OCI-LY7 (cell line): Measurements from ENCODE around the gene ABCG8. TPM values are rescaled to one million over a fixed set of nuclear protein-coding genes. Genes with fewer than 3 reads are reported as not detected.

ENCODE experiments used
- BruUV-seq: library from RNA; stranded (reverse); fragments of 400-500 nt; replicated peaks from 2 replicates; lab custom pipeline; 2021; lab: Mats Ljungman, UMichigan
- CTCF ChIA-PET: fragments of 300-600 bp; sonication (Branson Sonifier 250); formaldehyde crosslinking; loops from one replicate; lab custom pipeline; 2022; ENCODE audit warnings: antibody characterized with exemption; ENCODE audit not compliant: unreplicated experiment; lab: Charles Lee
- POLR2A ChIA-PET: fragments of 300-600 bp; sonication (Branson Sonifier 250); formaldehyde crosslinking; loops from one replicate; lab custom pipeline; 2022; ENCODE audit warnings: antibody characterized with exemption; lab: Charles Lee
- DNase-seq: peaks from one replicate; pipeline ENCODE4 v3.0.0-alpha.2; 2015; ENCODE audit warnings: low spot score
- H2AFZ ChIP-seq: fragments of 200-600 bp; sonication (generic), shearing (Covaris generic); 2 replicates; pipeline ENCODE4 v1.6.1; 2014; ENCODE audit warnings: mild to moderate bottlenecking, antibody characterized with exemption, low read length, moderate library complexity
- H3K27ac ChIP-seq: fragments of 200-600 bp; sonication (generic); 2 replicates; pipeline ENCODE4 v1.5.1; 2014; ENCODE audit warnings: mixed run types, low read depth, mild to moderate bottlenecking, moderate library complexity, low read length, inconsistent platforms; ENCODE audit not compliant: poor library complexity, severe bottlenecking
- H3K36me3 ChIP-seq: fragments of 200-600 bp; sonication (generic); 2 replicates; pipeline ENCODE4 v1.6.1; 2014; ENCODE audit warnings: mild to moderate bottlenecking, antibody characterized with exemption, low read length, moderate library complexity, mixed read lengths; ENCODE audit not compliant: insufficient read depth
- H3K4me1 ChIP-seq: fragments of 200-600 bp; sonication (generic); 2 replicates; pipeline ENCODE4 v1.5.1; 2014; ENCODE audit warnings: mild to moderate bottlenecking, low read length; ENCODE audit not compliant: insufficient read depth, poor library complexity, severe bottlenecking
- H3K4me2 ChIP-seq: fragments of 200-600 bp; sonication (generic); 2 replicates; pipeline ENCODE4 v1.6.1; 2014; ENCODE audit warnings: mild to moderate bottlenecking, low read length
- H3K4me3 ChIP-seq: fragments of 200-600 bp; sonication (generic); 2 replicates; pipeline ENCODE4 v1.5.1; 2014; ENCODE audit warnings: mild to moderate bottlenecking, low read depth, low read length; ENCODE audit not compliant: poor library complexity, severe bottlenecking
- H3K79me2 ChIP-seq: fragments of 200-600 bp; sonication (generic); 2 replicates; pipeline ENCODE4 v1.6.1; 2016; ENCODE audit warnings: low read depth, mild to moderate bottlenecking, low read length, moderate library complexity, mixed read lengths; ENCODE audit not compliant: insufficient read depth
- H3K9me2 ChIP-seq: fragments of 200-600 bp; sonication (generic); 2 replicates; pipeline ENCODE4 v1.6.1; 2016; ENCODE audit warnings: mild to moderate bottlenecking, low read length, mixed read lengths; ENCODE audit not compliant: insufficient read depth
- H3K9me3 ChIP-seq: fragments of 200-600 bp; sonication (generic); 2 replicates; pipeline ENCODE4 v1.6.1; 2014; ENCODE audit warnings: mild to moderate bottlenecking, mixed run types, low read length, mixed read lengths
- H4K20me1 ChIP-seq: fragments of 200-600 bp; sonication (generic); 2 replicates; pipeline ENCODE4 v1.6.1; 2014; ENCODE audit warnings: mild to moderate bottlenecking, antibody characterized with exemption, low read length, moderate library complexity, mixed read lengths; ENCODE audit not compliant: insufficient read depth
- EZH2phosphoT487 ChIP-seq: fragments of 200-600 bp; sonication (generic); IDR thresholded peaks from 2 replicates; pipeline ENCODE4 v1.6.1; 2018; ENCODE audit warnings: low read depth, borderline replicate concordance, mild to moderate bottlenecking, mixed run types, antibody characterized with exemption, low read length, moderate library complexity, mixed read lengths
- intact Hi-C: fragments of 100-400 bp; cut with micrococcal nuclease; formaldehyde crosslinking; loops from one replicate; pipeline ENCODE4 v1.10.0; 2022; ENCODE audit not compliant: unreplicated experiment
- total RNA-seq, 2 experiments: library from RNA; depleted of rRNA in 1 of 2; stranded (reverse); fragments of >200 nt in 1 of 2; shearing (Covaris generic) in 1 of 2; gene quantifications; 2 replicates each; pipeline ENCODE4 v1.2.3, GENCODE V29; 2014 to 2022
- TF ChIP-seq, protein P1 (sequence below): fragments of 200-600 bp; sonication (generic); conservative IDR thresholded peaks from 2 replicates; pipeline ENCODE4 v1.5.1; 2014; ENCODE audit warnings: mild to moderate bottlenecking, antibody characterized with exemption, low read length, moderate library complexity, mixed read lengths

Gene ABCG8
- total RNA-seq, 2 experiments from 2014 or later = not detected

DNA sequence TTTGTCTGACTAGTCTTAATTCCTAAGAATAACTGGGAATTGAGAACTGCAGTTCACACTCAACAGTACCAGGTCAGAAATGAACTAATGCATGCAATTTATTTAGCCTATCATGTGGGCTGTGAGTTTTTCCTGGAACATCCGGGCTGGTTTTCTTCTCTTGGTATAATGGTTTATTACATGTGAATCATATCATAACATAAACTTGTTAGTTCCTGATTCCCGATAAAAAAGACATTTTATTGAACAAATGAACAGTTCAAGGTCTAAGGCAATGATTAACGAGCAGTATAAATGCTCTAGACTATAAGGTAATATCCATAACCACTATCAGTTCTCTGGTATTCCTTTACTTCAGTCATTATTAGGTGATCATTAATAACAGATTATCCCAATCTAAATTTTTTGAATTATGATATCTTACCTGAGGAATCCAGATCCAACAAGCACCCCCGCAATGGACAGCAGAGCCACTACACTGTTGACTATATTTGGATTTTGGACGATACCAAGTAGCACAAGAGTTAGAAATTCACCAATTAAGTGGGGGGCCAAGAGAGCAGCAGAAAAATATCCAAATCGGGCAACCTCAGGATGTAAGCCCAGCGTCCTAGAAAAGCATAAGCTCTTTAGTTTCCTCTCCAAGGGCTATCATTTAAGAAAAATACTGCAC is 19.1 kb upstream of the ABCG8 start:
- no TSS peak for BruUV-seq
- H2AFZ ChIP-seq = no peak overlapping the region

DNA sequence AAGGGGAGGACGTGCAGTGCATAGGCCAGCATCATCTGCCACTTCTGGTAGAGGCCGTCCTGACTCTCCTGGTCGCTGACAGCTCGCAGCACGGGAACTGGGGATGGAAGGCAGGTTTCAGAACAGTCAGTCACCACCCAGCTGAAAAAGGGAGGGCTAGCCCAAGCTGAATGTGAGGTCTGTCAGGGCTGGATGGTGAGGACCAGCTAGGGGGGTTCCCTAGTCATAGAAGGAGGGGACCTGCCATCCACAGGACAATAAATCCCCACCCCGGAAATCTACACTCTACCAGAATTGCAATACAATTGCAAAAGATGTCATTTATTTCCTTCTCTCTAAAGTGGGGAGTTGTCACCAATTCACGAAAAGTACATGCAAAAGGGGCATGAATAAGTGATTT is 15.9 kb upstream of the ABCG8 start:
- TF ChIP-seq EZH2phosphoT487 = no peak
- TF ChIP-seq, protein P1, sequence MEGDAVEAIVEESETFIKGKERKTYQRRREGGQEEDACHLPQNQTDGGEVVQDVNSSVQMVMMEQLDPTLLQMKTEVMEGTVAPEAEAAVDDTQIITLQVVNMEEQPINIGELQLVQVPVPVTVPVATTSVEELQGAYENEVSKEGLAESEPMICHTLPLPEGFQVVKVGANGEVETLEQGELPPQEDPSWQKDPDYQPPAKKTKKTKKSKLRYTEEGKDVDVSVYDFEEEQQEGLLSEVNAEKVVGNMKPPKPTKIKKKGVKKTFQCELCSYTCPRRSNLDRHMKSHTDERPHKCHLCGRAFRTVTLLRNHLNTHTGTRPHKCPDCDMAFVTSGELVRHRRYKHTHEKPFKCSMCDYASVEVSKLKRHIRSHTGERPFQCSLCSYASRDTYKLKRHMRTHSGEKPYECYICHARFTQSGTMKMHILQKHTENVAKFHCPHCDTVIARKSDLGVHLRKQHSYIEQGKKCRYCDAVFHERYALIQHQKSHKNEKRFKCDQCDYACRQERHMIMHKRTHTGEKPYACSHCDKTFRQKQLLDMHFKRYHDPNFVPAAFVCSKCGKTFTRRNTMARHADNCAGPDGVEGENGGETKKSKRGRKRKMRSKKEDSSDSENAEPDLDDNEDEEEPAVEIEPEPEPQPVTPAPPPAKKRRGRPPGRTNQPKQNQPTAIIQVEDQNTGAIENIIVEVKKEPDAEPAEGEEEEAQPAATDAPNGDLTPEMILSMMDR = no peak
- CTCF ChIA-PET = no interaction called here

More for the DNA sequence above, 19.1 kb upstream of the ABCG8 start:
- Histone ChIP-seq H3K9me2 (no peaks in the 10 kb centered on the region), H3K9me3 (no peaks in the 10 kb centered on the region), H3K4me3 (no peak overlapping the region), H3K36me3 (no peaks in the 10 kb centered on the region), H4K20me1 (no peaks in the 10 kb centered on the region), H3K4me1 (no peaks in the 10 kb centered on the region), H3K4me2 (no peak overlapping the region), H3K79me2 (no peaks in the 10 kb centered on the region), H3K27ac (no peak overlapping the region)
- CTCF ChIA-PET = no interaction called here
- TF ChIP-seq, protein P1 = no peak
- TF ChIP-seq EZH2phosphoT487 = no peak
- intact Hi-C loops = no loop called here
- no peak for DNase-seq
- POLR2A ChIA-PET = no interaction called here

DNA sequence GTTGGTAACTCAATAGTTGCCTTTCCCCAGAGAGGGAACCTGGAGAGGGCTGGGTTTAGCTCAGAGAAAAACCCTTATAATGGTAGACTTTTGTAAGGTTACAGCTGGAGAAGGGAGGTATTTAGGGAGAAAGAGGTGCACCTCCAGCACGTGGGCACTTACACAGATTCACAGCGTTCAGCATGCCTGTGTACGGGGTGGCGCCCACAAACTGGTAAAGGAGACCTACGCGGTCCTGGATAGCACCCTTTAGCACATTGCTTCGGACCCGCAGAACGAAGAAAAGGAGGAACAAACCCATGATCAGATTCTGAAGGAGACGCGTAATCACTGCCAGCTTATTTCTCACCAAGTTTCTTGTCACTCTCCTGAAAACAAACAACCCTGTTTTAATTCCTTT is 15.0 kb upstream of the ABCG8 start:
- Histone ChIP-seq H3K4me3 (no peak overlapping the region), H3K4me2 (no peak overlapping the region), H3K27ac (no peak overlapping the region), H3K9me3 (no peaks in the 10 kb centered on the region), H4K20me1 (no peaks in the 10 kb centered on the region), H3K4me1 (no peaks in the 10 kb centered on the region), H2AFZ (no peak overlapping the region), H3K36me3 (no peaks in the 10 kb centered on the region), H3K9me2 (no peaks in the 10 kb centered on the region), H3K79me2 (no peaks in the 10 kb centered on the region)
- POLR2A ChIA-PET = no interaction called here
- no TSS peak for BruUV-seq
- intact Hi-C loops = no loop called here
- CTCF ChIA-PET = no interaction called here
- no peak for DNase-seq
- TF ChIP-seq, protein P1 = no peak
- no peak for TF ChIP-seq EZH2phosphoT487

More for the DNA sequence above, 15.9 kb upstream of the ABCG8 start:
- no peak for DNase-seq
- POLR2A ChIA-PET = interaction anchor here (0.6 kb wide), 1 partner anchor 22 kb away, joined by 3 read pairs; no protein-coding TSS in a partner anchor
- Histone ChIP-seq H3K4me1 (no peaks in the 10 kb centered on the region), H2AFZ (no peak overlapping the region), H3K27ac (no peak overlapping the region), H3K9me3 (no peaks in the 10 kb centered on the region), H4K20me1 (no peaks in the 10 kb centered on the region), H3K36me3 (no peaks in the 10 kb centered on the region), H3K4me2 (no peak overlapping the region), H3K79me2 (no peaks in the 10 kb centered on the region), H3K9me2 (no peaks in the 10 kb centered on the region), H3K4me3 (no peak overlapping the region)
- intact Hi-C loops = no loop called here
- BruUV-seq = no TSS peak
